GM12892 (cell line): ENCODE results near the gene PCDHGA1.
"Not testable (repeated sequence)": the region's sequence is repeated elsewhere in the genome, so short reads cannot be mapped to it uniquely, and the experiment has no call there.

Experiments
- POLR2A ChIP-seq: IDR thresholded peaks from 2 replicates; pipeline ENCODE4 v1.6.1; 2011; ENCODE audit warnings: low read depth, low read length, control low read depth
- POLR2AphosphoS5 ChIP-seq: IDR thresholded peaks from 2 replicates; pipeline ENCODE4 v1.6.1; 2011; ENCODE audit warnings: low read depth, low read length, control low read depth

- TF ChIP-seq POLR2AphosphoS5, POLR2A: not testable (repeated sequence)
Observed at GRCh38 chr5:141415275-141415618, 84.9 kb downstream of the PCDHGA1 start.
